AG04449 (cell line): Measurements from ENCODE around the gene RALGPS1.

Source experiments
- CTCF ChIA-PET: fragments of 350-600 bp; formaldehyde crosslinking; extraction: SDS; loops from one replicate; lab custom pipeline; 2021; ENCODE audit warnings: antibody characterized with exemption; lab: Yijun Ruan, JAX
- POLR2A ChIA-PET: fragments of 400-600, 350-600 bp; formaldehyde crosslinking; extraction: SDS; loops from one replicate; lab custom pipeline; 2020; ENCODE audit warnings: antibody characterized with exemption, inconsistent platforms; lab: Yijun Ruan, JAX
- DNase-seq: peaks from one replicate; pipeline ENCODE4 v3.0.0-alpha.2; 2010; ENCODE audit warnings: low read depth, low spot score
- H3K4me3 ChIP-seq: 2 replicates; pipeline ENCODE4 v1.5.1; 2011; ENCODE audit warnings: low read depth, mild to moderate bottlenecking, control low read depth, low read length
- TF ChIP-seq, protein P1 (sequence below): IDR thresholded peaks from one replicate; pipeline ENCODE4 v1.5.1; 2011; ENCODE audit warnings: mild to moderate bottlenecking, moderate library complexity, low read length, control low read depth, inconsistent platforms; ENCODE audit not compliant: insufficient read depth; ENCODE audit errors: missing control alignments

RALGPS1 gene

GRCh38 chr9:126981218-126981617 is 66.6 kb downstream of the RALGPS1 start:
- no peak for DNase-seq
- ChIA-PET POLR2A (no interaction called here), CTCF (interaction anchor here (1.8 to 9.1 kb wide), 2 partner anchors 15 to 218 kb away, joined by 7 to 65 read pairs; no protein-coding TSS in a partner anchor)
- H3K4me3 ChIP-seq: no peak overlapping the region
- TF ChIP-seq, protein P1, sequence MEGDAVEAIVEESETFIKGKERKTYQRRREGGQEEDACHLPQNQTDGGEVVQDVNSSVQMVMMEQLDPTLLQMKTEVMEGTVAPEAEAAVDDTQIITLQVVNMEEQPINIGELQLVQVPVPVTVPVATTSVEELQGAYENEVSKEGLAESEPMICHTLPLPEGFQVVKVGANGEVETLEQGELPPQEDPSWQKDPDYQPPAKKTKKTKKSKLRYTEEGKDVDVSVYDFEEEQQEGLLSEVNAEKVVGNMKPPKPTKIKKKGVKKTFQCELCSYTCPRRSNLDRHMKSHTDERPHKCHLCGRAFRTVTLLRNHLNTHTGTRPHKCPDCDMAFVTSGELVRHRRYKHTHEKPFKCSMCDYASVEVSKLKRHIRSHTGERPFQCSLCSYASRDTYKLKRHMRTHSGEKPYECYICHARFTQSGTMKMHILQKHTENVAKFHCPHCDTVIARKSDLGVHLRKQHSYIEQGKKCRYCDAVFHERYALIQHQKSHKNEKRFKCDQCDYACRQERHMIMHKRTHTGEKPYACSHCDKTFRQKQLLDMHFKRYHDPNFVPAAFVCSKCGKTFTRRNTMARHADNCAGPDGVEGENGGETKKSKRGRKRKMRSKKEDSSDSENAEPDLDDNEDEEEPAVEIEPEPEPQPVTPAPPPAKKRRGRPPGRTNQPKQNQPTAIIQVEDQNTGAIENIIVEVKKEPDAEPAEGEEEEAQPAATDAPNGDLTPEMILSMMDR: no peak

DNA sequence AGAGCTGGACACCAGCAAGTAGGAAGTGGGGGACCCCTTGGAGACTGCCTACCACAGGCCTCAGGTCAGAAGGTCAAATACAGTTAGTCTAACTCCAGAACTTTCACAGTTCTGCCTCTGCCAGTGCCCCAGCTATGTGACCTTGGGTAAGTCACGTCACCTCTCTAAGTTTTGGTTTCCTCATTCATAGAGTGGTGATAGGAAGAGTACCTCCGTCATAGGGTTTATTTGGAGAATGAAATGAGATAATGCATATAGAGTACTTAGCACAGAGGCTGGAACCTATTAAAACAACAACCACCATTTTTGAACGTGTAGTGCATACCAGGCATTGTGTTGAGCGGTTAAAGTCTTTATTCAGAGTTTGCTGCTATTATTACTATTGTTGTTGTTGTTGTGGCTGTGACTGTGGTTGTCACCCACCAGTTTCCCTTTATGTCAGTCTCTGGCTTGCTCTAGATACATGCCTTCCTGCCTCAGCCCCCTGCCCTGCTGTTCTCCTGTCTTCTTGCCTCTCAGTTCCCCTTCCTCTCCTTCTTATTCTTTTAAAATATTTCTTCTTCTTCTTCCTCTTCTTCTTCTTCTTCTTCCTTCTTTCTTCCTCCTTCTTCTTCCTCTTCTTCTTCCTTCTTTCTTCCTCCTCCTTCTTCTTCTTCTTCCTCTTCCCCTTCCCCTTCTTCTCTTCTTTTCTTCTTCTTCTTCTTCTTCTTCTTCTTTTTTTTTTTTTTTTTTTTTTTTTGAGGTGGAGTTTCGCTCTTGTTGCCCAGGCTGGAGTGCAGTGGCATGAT is 67.8 kb downstream of the RALGPS1 start:
- H3K4me3 ChIP-seq: no peak overlapping the region
- CTCF ChIA-PET: interaction anchor here (1.8 to 9.1 kb wide), 2 partner anchors 17 to 216 kb away, joined by 7 to 65 read pairs; no protein-coding TSS in a partner anchor
- DNase-seq: no peak
- TF ChIP-seq, protein P1: no peak
- POLR2A ChIA-PET: no interaction called here

GRCh38 chr9:126983767-126984166 is 69.2 kb downstream of the RALGPS1 start:
- CTCF ChIA-PET: no interaction called here
- no peak overlapping the region for H3K4me3 ChIP-seq
- TF ChIP-seq, protein P1: no peak
- POLR2A ChIA-PET: no interaction called here
- DNase-seq: no peak

GRCh38 chr9:126984969-126985368 is 70.4 kb downstream of the RALGPS1 start:
- ChIA-PET CTCF (no interaction called here), POLR2A (no interaction called here)
- TF ChIP-seq, protein P1: no peak
- no peak for DNase-seq
- no peak overlapping the region for H3K4me3 ChIP-seq

DNA sequence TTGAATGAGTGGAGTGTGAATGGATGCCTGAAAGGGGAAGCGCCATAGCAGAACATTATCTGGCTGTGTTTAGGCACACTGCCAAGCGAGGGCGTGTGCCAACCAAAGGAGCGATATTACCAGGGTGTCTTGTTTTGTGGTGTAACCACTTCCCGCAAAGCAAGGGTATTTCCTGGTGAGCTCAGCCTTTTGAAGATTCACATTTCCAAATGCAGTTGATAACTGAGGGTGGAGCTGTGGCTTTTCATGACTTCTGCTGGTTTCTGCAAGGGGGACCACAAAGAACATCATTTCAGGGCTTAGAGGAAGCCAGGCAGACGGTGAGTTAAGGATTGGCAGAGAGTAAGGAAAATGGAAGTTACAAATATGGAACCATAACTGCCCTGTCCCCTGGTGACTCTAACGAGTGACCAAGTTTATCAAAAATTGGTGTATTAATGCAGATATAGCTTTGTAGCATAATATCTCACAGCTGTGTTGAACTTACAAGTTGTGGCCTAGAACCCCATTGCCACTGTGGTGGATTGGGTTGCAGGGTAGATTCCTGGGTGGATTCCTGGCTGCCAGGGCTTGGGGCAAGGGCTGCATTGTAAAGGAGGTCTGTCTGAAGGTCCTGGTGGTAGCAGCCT is 71.4 kb downstream of the RALGPS1 start:
- H3K4me3 ChIP-seq: no peak overlapping the region
- TF ChIP-seq, protein P1: no peak
- ChIA-PET CTCF (interaction anchor here (0.8 to 1.8 kb wide), 5 partner anchors 21 to 213 kb away, joined by 3 to 8 read pairs (median 3); no protein-coding TSS in a partner anchor), POLR2A (no interaction called here)
- DNase-seq: no peak

- TF ChIP-seq, protein P1: no peak
- H3K4me3 ChIP-seq: no peak overlapping the region
- no peak for DNase-seq
- CTCF ChIA-PET: interaction anchor here (0.8 to 1.8 kb wide), 5 partner anchors 21 to 212 kb away, joined by 3 to 8 read pairs (median 3); no protein-coding TSS in a partner anchor
- POLR2A ChIA-PET: no interaction called here
Measured at GRCh38 chr9:126986506-126986951, 71.9 kb downstream of the RALGPS1 start.
